ENCODE data around the gene SPIN1. TPM values are rescaled to one million over a fixed set of nuclear protein-coding genes. Genes with fewer than 3 reads are reported as not detected.

The SPIN1 gene
- total RNA-seq, 1 experiment from 2014 or later, result 75.9 TPM

DNA sequence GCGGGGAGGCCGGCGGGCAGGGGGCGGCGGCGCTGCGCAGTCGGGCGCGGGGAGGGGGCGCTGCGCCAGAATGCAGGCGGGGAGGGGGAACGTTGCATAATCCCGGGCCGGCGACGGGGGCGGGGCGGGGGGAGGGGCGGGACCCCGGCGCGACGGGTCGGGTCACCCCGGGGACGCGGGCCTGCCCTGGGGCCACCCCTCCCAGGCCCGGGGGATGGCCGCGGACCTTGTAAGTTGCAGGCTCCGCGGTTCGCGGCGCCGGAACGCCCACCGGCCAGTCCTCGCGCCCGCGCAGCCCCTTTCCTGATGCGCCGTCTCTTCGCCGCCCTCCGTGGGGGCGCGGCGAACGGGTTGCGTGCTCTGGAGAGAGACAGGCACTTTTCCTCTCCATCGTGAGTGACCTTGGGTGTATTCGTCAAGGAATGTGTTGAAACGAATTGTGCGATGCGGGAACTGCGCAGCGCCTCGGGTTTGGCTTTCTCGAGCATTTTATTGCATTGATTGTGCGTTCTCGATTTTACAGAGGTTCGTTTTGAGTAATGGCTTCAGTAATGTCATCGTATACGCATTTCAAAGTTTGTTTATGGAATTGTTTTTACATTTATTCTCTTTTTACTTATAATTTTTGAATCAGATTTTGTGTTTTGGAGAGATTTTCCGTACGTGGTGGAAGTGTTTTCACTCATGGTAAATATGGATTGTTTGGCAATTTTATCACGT lies 802 bp downstream of the SPIN1 start:
- peak; percentile 73 for DNase-seq (ENCODE audit: low read depth)

DNA sequence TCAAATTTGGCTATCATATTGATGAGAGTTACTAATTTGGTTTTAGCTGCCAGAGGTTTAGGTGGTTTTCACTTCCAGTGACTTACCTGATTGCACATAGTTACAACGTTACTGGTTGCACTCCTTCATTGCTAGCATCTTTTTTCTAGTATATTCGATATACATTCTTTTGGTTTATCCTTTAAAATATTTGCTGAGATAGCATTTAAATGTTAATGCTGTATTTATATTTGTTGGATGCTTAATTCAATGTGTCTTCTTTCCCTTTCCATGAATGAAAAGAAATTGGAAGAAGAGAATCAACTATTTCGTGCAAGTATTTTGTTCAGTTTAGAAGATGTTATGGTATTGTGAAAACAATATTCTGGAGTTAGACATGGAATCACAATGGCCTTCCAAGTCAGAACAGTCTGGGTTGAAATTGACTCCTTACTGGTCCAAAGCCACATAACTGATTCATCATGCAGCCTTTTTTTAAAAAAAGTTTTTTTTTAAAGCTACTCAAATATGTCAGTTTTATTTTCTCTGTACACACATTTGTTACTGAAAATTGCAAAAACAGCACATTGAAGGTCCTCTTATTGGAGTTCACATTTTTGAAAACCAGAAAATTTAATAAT lies 2.2 kb downstream of the SPIN1 start:
- DNase-seq (ENCODE audit: low read depth), result no peak

DNA sequence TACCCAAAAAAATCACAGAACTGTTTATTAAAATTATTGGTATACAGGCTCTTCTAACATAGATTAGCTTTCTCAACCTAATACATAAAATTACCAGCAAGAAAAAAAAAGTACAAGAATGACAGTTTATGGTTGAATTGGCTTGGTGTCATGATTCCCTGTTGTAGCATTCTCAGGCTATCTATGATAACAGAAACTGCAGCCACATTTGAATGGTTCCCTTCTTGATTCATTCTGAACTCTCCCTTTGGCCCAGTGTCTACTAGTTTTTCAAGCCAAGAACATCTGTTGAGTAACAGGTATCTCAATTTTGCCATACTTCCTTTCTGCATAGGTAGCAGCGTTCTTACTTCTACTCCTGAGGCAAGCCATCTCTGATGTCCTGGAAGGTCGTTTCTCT lies 3.0 kb downstream of the SPIN1 start:
- DNase-seq (ENCODE audit: low read depth), result no peak

DNA sequence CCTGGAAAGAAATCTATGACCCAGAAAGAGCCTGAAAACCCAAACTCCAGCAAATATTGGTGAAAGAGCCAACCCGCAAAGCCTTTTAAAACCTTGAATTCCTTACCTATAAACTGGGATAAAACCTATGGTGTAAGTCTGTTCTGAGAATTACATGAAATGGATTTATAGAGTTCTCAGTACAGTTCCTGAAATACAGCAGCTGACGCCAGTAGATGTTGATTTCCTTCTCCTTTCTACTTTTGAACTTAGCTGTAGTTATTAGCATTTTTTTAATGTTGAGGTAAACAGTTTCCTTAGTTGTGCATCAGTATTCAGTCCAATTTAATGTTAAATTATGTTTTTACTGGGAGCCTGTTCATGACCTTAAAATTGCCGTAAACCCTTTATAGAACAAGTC lies 3.7 kb downstream of the SPIN1 start:
- no peak for DNase-seq (ENCODE audit: low read depth)

DNA sequence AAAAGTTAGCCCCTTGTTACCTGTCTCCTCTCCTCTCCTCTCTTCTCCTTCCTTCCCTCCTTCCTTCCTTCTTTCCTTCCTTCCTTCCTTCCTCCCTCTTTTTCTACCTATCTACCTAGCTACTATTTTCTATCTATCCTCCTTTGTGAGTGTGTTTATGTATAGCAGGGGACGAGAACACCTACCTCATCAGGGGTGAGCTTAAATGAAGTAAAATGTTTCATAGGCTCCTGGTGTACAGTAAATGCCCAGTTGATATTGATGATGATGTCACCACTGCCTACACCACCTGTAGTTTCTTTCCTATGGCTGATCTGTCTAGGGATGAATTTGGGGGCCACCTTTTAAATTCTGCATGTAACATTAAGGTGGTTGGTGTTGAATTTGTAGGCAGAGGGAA lies 4.3 kb downstream of the SPIN1 start:
- DNase-seq (ENCODE audit: low read depth), result no peak

DNA sequence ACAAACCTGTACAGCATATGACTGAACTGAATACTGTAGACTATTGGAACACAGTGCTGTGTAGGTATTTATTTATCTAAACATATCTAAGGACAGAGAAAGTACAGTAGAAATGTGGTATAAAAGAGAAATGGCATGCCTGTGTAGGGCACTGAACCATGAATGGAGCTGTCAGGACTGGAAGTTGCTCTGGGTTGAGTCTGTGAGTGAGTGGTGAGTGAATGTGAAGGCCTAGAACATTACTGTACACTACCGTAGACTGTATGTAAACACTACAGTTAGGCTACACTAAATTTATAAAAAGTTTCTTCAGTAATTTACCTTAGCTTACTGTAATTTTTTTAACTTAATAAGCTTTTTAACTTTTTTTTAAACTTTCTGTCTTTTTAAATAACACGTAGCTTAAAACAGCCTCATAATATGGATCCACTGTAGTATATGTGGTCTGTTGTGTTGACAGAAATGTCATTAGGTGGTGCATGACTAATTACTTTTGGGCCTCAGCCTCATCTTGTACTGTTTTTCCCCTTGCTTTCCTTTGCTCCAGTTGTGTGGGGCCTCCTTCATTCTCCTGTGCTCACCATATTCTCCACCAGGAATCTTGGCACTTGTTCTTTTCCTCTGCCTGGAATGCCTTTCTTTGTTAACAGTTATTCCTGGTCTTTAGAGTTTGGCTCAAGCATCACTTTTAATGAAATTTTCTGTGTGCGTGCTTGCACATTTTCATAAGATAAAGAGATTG lies 8.8 kb downstream of the SPIN1 start:
- no peak for DNase-seq (ENCODE audit: low read depth)

DNA sequence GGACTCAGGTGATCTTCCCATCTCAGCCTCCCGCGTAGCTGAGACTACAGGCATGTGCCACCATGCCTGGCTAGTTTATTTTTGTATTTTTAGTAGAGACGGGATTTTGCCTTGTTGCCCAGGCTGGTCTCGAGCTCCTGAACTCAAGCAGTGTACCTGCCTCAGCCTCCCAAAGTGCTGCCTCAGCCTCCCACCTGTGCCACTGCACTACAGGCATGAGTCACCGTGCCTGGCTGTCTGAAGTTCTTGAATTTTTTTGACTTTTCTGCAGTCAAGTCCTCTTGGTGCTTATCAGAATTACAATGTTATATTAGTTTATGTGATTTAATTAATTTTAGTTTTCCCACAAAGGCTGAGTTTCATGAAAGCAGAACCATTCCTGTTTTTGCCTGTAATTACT lies 9.8 kb downstream of the SPIN1 start:
- DNase-seq (ENCODE audit: low read depth), result no peak

DNA sequence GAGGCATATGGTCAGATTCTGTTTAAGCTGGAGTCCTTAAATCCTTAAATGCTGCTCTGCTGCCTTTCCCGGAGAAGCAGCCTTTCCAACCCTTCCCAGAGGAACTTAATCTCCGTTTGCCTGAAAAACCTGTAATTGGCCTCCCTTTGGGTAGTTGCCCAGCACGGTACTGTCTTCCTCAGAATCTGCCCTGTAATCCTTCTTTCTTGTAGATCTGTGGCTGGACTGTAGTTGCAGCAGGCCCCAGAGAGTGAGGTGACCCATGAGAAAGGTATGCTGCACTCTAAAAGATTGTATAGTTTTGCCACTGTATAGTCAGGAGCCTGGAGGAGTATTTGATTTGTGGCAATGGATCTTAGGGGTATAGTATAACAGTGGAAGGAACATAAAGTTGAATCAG lies 11.7 kb downstream of the SPIN1 start:
- peak; percentile 61 for DNase-seq (ENCODE audit: low read depth)

DNA sequence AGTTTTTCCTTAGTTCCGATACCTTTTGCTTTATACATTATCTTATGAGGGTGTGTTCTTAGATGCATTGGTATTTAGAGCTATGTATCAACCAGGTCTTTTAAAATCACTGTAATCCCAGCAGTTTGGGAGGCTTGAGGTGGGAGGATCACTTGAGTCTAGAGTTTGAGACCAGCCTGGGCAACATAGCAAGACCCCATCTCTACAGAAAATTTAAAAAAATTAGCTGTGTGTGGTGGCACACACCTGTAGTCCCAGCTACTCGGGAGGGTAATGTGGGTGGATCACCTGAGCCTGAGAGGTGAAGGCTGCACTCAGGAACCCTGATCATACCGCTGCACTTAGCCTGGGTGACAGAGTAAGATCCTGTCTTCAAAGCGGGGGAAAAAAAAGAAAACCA lies 15.1 kb downstream of the SPIN1 start:
- no peak for DNase-seq (ENCODE audit: low read depth)

DNA sequence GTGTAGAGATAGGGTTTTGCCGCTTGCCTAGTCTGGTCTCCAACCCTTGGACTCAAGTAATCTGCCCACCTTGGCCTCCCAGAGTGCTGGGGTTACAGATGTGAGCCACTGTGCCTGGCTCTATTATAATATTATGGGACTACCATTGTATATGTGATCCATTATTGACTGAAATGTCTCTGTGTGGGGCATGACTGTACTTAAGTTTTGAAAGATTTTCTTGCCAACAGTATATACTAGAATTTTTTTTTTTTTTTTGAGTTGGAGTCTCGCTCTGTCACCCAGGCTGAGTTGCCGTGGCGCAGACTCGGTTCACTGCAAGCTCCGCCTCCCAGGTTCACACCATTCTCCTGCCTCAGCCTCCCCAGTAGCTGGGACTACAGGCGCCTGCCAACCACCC lies 17.8 kb downstream of the SPIN1 start:
- DNase-seq (ENCODE audit: low read depth), result no peak

DNA sequence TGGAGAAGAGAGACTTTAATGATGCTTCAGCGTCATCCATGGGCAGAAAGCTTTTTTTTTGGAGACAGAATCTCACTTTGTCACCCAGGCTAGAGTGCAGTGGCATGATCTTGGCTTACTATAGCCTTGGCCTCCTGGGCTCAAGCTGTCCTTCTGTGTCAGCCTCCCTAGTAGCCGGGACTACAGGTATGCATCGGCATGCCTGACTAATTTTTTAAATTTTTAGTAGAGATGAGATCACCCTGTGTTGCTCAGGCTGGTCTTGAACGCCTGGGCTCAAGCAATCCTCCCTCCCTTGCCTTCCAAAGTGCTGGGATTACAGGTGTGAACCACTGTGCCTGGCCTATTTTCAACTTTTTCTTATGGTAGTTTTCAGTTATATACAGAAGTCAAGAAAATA lies 23.2 kb downstream of the SPIN1 start:
- no peak for DNase-seq (ENCODE audit: low read depth)

DNA sequence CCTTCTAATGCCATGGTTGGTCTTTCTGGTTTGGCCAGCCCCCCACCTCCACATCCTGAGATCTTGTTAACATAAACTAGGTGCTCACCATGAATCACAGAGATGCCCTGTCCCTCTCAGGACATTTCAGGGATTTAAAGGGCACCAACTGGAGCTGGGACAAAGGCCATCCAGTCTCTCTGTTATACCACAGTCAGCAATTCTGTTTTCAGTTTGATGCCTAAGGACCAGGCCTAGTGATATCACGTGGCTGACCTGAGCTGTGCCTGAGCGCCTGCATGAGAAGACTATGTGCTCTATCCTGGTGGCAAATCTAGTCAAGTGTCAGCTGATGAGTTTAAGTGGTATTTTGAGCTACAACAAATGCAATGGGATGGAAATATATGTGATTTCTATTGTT lies 26.1 kb downstream of the SPIN1 start:
- DNase-seq (ENCODE audit: low read depth), result no peak

DNA sequence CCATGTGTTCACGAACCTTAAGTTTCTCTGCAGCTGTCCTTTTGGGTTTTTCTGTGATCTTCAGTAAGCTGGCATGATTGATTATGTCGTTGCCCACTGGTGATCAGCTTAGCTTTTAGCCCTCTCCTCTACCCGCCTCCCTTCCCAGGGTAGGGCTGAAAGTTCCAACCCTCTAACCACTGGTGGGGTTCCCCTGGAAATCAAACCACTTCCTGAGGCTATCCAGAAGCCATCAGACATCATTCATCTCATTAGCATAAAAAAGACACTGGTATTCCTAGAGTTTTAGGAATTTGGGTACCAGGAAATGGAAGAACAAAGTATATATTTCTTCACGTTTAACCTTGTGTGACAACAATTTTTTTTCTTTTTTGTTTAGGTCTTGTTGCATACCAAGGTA lies 29.8 kb downstream of the SPIN1 start:
- no peak for DNase-seq (ENCODE audit: low read depth)

DNA sequence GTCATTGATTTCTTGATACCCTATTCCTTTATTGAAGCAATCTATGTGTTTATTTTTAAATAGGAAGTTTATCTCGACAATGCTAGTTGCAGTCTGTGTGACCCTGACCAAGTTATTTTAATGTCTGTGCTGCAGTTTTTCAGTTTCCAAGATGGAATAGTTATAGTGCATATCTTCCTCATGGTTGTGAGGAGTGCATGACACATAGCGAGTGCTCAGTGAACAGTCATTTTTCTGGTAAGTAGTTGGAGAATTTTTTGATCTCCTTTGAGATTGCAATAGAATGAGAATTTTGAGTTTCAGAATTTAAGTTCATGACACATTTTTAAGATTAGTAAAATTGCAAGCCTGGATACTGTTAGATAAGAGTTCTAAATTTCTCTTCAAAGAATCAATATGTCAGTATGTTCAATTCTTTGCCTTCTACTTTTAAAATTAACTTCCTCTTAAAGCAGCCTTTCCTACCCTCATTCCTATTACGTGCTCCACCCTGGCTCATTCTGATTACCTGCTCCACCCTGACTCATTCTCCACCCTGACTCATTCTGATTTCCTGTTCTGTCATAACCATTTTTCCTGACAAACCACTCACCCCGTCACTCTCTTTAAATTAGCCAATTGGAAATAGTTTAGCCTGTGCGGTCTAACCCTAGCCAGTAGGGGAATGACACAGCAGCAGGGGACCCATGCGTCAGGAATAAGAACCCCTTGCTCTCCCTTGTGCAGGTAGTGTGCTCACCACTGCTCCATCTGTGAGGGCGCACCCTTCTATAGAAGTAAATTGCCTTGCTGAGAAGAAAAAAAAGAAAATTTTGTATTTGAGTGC lies 30.7 kb downstream of the SPIN1 start:
- peak; percentile 19 for DNase-seq (ENCODE audit: low read depth)

DNA sequence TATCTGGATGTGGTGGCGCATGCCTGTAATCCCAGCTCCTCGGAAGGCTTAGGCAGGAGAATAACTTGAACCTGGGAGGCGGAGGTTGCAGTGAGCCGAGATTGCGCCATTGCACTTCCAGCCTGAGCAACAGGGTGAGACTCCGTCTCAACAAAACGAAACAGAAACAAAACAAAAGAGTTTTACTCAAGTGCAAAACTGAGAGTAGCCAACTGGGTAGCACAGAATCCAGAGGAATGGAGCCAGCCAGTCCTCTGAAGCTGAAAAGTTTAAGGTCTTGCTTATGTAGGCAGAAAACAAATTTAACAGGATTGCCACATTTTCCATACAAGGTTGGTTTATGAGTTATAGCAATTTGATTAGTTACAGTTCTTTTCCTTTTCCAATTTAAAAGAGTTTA lies 32.0 kb downstream of the SPIN1 start:
- no peak for DNase-seq (ENCODE audit: low read depth)

DNA sequence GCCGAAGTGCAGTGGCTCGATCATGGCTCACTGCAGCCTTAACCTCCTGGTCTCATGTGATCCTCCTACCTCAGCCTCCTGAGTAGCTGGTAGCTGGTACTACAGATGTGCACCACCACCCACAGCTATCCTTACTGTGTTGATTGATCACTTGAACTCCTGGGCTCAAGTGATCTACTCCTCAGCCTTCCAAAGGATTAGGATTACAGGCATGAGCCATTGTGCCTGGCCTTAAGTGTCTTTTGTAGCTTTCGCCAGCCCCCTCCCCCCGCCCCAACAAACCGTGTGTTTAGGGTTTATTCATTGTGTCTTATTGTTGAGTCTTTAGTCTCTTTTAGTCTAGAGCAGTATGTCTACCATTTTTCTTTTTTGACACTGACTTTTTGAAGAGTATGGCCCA lies 33.1 kb downstream of the SPIN1 start:
- no peak for DNase-seq (ENCODE audit: low read depth)

DNA sequence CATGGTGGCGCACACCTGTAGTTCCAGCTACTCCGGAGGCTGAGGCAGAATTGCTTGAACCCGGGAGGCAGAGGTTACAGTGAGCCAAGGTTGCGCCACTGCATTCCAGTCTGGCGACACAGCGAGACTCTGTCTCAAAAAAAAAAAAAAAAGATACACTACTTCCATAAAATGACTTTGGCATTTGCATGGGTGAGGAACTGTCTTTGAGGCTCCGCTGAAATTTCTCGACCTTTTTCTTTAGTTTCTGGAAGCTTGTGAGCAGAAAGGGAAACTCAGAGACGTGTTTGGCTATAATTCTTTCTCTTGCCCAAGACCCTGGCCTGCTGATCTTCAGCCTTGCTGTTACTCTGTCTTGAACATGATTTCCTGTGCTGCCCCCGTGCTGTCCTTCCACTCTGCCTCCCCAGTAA lies 37.3 kb downstream of the SPIN1 start:
- peak; percentile 24 for DNase-seq (ENCODE audit: low read depth)

DNA sequence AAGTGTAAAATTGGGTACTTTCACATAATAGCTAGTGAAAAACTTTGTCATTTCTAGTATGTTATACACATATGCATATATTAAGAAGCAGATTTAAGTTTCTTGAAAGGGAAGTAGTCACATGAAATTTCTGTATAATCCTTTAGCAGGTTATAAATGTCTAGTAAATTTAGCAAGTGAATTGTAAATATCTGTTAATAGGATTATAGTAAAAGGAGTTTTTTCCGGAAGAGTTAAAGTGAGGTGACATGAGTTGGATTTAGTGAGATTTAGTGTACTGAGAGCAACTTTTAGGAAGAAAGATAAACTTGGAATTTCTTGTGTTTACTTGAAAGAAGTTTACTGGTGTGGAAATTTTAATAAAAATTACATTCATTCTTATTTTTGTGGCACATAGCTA lies 38.4 kb downstream of the SPIN1 start:
- DNase-seq (ENCODE audit: low read depth), result no peak

DNA sequence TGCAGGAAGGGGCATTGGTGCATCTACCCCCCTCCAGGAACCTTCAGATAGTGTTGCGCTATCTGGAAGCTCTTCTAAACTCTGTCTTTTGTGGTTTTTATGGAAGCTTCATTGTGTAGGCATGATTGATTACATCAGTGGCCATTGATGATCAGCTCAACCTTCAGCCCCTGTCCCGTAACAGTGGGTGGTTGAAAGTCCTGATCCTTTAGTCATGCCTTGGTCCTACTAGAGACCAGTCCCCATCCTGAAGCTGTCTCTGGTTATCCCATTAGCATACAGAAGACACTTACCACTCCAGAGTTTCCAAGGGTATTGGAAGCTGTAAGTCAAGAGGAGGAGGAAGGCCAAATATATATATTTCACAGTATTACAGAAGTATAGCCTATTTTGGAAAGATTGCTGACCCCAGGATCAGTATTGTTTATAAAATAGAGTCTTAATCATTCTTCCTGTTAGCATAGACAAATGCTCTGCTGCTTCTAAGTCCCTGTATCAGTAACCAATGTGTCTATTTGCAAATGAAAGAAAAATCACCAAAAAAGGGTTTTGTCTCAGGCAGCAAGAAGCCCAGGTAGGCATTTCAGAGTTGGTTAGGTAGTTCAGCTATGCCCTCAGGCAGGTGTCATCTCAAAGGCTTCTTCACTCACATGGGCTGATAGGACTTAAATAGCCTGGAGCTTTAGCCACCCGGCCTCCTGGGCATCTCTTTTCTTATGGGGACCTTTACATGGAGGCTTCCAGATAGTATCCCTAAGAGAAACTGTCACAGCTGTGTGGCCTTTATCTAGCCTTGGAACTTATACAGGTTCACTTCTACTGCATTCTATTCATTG lies 41.6 kb downstream of the SPIN1 start:
- no peak for DNase-seq (ENCODE audit: low read depth)

DNA sequence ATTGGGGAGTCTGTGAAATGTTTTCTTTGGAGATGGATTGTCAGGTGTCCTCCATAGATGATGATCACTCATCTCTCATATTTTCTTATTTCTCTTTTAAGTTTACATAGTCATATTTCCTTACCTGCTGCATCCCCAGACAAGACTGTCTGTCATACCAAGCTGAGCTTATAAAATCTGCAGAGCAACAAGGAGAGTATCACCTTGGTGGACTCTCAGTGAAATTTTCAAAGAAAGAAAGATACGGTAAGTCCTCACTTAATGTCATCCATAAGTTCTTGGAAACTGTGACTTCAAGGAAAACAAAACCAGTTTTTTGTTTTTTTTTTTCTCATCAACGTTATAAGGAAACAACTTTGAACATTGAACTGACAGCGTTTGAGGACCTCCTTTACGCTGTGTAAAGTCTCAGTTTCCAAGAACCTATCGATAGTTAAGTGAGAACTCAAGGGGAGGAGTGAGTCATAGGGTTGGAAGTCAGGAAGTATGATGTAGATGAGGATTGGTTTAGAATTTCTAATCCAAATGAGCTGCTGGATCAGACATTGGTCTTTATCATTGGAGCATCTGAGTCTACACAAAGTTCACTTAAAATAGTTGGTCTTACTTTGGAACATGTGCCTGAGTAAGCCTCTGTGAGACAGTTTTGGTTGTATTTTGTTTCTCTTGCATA lies 45.5 kb downstream of the SPIN1 start:
- DNase-seq (ENCODE audit: low read depth), result peak; percentile 10

DNA sequence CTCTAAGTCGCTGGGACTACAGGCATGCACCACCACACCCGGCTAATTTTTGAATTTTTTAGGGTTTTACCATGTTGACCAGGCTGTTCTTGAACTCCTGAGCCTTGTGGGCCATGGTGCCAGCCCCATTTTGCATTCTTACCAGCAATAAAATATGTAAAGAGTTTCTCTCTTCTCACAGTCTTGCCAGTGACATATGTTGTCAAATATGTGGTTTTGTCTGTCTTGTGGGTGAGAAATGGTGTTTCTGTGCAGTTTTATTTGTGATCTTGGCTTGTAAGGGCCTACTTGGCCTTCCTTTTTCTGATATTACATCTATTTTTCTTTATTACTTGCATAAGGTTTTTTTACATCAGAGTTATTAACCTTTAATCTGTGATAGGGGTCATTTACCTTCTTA lies 47.1 kb downstream of the SPIN1 start:
- no peak for DNase-seq (ENCODE audit: low read depth)

All from RPMI7951 (cell line).